ENCODE results near the gene KIAA1958. TPM values are rescaled to one million over a fixed set of nuclear protein-coding genes. Genes with fewer than 3 reads are reported as not detected.

KIAA1958 gene
- total RNA-seq, 2 donors from 2014 or later, result 9.0 to 10.6 TPM

DNA sequence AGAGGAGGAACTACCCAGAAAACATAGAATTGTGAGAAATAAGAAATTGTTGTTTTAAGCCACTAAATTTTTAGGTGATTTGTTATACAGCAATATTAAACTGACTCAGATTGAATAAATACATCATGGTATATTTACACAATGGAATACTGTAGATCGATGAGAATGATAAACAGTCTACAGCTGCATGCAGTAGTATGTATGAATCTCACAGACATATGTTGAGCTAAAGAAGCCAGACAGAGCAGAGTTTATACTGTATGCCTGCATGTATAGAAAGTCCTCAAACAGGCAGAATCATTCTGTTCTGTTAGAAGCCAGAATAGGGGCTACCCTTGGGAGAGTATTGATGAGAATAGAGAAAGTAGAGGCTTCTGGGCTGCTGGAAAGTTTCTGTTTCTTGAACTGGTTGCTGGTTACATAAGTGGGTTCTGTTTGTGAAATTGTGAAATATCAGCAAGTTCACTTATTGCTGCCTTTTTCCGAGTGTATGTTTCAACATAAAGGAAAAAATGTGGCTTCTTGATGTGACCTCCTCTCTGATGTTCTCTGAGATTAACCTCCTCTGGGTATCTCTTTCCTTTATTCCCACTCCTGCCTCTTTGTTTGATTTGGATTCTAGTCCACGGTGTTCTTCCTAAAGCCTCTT is 9.6 kb downstream of the KIAA1958 start:
- no peaks in the 10 kb centered on the region for H3K4me1 ChIP-seq
- no peak overlapping the region for H3K27ac ChIP-seq
- TF ChIP-seq, protein P1, sequence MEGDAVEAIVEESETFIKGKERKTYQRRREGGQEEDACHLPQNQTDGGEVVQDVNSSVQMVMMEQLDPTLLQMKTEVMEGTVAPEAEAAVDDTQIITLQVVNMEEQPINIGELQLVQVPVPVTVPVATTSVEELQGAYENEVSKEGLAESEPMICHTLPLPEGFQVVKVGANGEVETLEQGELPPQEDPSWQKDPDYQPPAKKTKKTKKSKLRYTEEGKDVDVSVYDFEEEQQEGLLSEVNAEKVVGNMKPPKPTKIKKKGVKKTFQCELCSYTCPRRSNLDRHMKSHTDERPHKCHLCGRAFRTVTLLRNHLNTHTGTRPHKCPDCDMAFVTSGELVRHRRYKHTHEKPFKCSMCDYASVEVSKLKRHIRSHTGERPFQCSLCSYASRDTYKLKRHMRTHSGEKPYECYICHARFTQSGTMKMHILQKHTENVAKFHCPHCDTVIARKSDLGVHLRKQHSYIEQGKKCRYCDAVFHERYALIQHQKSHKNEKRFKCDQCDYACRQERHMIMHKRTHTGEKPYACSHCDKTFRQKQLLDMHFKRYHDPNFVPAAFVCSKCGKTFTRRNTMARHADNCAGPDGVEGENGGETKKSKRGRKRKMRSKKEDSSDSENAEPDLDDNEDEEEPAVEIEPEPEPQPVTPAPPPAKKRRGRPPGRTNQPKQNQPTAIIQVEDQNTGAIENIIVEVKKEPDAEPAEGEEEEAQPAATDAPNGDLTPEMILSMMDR (IDR thresholded peaks at IDR 0.05), result no peak
- no peaks in the 10 kb centered on the region for H3K27me3 ChIP-seq
- intact Hi-C loops (cut with DNase I), result no loop called here
- no peak for DNase-seq
- H3K36me3 ChIP-seq, result no peaks in the 10 kb centered on the region
- H3K9ac ChIP-seq (ENCODE audit: low read depth in 2 of 2, low read length in 2 of 2), result no peak overlapping the region
- H3K4me3 ChIP-seq, result no peak overlapping the region
- no peaks in the 10 kb centered on the region for H3K9me3 ChIP-seq

DNA sequence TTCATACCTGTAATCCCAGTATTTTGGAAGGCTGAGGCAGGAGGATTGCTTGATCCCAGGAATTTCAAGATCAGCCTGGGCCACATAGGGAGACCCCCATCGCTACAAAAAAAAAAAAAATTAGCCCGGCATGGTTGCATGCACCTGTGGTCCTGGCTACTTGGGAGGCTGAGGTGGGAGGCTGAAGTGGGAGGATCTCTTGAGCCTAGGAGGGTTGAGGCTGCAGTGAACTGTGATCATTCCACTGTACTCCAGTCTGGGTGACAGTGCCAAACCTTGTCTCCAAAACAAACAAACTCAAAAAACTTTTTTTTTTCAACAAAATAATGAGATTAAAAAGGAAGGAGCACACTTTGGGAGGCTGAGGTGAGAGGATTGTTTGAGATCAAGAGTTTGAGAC is 14.2 kb downstream of the KIAA1958 start:
- no peak overlapping the region for H3K4me3 ChIP-seq
- H3K27me3 ChIP-seq, result no peaks in the 10 kb centered on the region
- no peak for DNase-seq
- H3K9ac ChIP-seq (ENCODE audit: low read depth in 2 of 2, low read length in 2 of 2), result no peak overlapping the region
- no peak overlapping the region for H3K27ac ChIP-seq
- H3K36me3 ChIP-seq, result no peaks in the 10 kb centered on the region
- TF ChIP-seq, protein P1 (IDR thresholded peaks at IDR 0.05), result no peak
- no peaks in the 10 kb centered on the region for H3K4me1 ChIP-seq
- intact Hi-C loops (cut with DNase I), result no loop called here
- no peaks in the 10 kb centered on the region for H3K9me3 ChIP-seq

DNA sequence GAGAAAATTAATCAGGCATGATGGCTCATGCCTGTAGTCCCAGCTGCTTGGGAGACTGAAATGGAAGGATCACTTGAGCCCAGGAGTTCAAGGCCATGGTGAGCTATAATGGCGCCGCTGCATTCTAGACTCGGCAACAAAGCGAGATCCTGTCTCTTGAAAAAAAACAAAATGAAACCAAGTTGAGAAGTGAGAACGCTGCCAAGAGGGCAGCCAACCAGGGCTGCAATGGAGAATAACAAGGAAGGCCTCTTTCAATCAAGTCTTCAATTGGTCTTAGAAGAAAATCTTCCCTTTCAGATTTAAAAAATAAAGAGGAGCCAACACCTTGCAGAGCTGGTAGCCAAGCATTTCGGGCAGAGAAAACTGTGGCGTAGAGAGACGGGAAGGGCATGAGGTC is 14.7 kb downstream of the KIAA1958 start:
- H3K27ac ChIP-seq, result no peak overlapping the region
- no peak overlapping the region for H3K4me3 ChIP-seq
- no peaks in the 10 kb centered on the region for H3K9me3 ChIP-seq
- intact Hi-C loops (cut with DNase I), result no loop called here
- TF ChIP-seq, protein P1 (IDR thresholded peaks at IDR 0.05), result no peak
- no peak for DNase-seq
- no peaks in the 10 kb centered on the region for H3K4me1 ChIP-seq
- no peaks in the 10 kb centered on the region for H3K27me3 ChIP-seq
- H3K9ac ChIP-seq (ENCODE audit: low read depth in 2 of 2, low read length in 2 of 2), result no peak overlapping the region
- no peaks in the 10 kb centered on the region for H3K36me3 ChIP-seq

DNA sequence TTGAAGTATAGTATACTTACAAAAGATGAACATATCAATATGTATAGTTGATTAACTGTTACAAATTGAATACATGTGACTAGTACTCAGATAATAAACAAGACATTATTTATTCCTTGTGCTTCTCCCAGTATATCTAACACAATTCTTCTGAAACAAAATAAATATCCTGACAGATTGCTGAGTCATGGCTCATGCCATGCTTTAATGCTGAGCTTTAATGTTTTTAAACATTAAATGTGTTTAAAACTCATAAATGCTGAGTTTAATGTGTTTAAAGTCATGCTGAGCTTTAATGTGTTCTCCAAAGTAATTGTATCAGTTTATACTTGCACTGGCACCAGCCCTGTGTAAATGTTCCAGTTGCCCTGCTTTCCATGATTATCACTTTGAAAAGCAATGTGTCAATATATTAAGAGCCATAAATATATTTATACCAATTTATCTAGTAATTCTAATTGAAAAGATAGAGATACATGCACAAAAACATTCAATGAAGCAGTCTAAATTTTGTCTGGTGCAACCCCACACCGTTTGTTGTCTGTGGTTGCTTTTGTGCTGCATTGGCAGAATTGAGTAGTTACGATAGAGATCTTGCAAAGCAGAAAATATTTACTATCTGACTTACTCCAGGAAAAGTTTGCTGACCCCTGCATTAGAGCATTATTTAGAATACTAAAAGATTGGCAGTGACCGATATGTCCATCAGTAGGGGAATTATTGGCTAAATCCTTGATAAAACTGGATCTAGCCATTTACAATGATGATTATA is 15.7 kb downstream of the KIAA1958 start:
- intact Hi-C loops (cut with DNase I), result no loop called here

DNA sequence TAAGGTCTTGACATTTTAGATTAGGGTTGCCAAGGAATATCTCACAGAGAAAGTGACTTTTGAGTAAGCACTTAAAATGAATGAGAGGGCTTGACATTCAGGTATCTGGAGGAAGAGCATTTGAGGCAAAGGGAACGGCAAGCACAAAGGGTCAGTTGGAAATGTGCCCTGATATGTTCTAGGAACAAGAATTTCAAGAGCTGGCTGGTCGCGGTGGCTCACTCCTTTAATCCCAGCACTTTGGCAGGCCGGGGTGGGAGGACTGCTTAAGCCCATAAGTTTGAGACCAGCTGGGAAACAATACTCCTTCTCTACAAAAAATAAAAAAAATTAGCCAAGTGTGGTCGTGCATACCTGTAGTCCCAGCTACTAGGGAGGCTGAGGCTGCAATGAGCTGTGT is 16.5 kb downstream of the KIAA1958 start:
- TF ChIP-seq, protein P1 (IDR thresholded peaks at IDR 0.05), result no peak
- Histone ChIP-seq H3K9ac (ENCODE audit: low read depth in 2 of 2, low read length in 2 of 2) (no peak overlapping the region), H3K27ac (no peak overlapping the region), H3K4me1 (no peaks in the 10 kb centered on the region), H3K36me3 (no peaks in the 10 kb centered on the region), H3K4me3 (no peak overlapping the region), H3K27me3 (no peaks in the 10 kb centered on the region), H3K9me3 (no peaks in the 10 kb centered on the region)
- intact Hi-C loops (cut with DNase I), result no loop called here
- no peak for DNase-seq

More for the DNA sequence above, 15.7 kb downstream of the KIAA1958 start:
- H3K4me3 ChIP-seq, result no peak overlapping the region
- H3K27me3 ChIP-seq, result no peaks in the 10 kb centered on the region
- no peak for DNase-seq
- H3K9ac ChIP-seq (ENCODE audit: low read depth in 2 of 2, low read length in 2 of 2), result no peak overlapping the region
- no peaks in the 10 kb centered on the region for H3K4me1 ChIP-seq
- no peak overlapping the region for H3K27ac ChIP-seq
- H3K9me3 ChIP-seq, result no peaks in the 10 kb centered on the region
- H3K36me3 ChIP-seq, result no peaks in the 10 kb centered on the region
- TF ChIP-seq, protein P1 (IDR thresholded peaks at IDR 0.05), result no peak
